Limb (tissue), 2 donors: ENCODE results near the gene PRELID1.
"Not testable (repeated sequence)": the region's sequence is repeated elsewhere in the genome, so short reads cannot be mapped to it uniquely, and the experiment has no call there.

ENCODE experiments used
- DNase-seq, 2 donors: peaks; one replicate each; pipeline ENCODE4 v3.0.0-alpha.2; 2016; ENCODE audit errors: extremely low spot score in 2 of 2

Gene PRELID1, protein sequence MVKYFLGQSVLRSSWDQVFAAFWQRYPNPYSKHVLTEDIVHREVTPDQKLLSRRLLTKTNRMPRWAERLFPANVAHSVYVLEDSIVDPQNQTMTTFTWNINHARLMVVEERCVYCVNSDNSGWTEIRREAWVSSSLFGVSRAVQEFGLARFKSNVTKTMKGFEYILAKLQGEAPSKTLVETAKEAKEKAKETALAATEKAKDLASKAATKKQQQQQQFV

DNA sequence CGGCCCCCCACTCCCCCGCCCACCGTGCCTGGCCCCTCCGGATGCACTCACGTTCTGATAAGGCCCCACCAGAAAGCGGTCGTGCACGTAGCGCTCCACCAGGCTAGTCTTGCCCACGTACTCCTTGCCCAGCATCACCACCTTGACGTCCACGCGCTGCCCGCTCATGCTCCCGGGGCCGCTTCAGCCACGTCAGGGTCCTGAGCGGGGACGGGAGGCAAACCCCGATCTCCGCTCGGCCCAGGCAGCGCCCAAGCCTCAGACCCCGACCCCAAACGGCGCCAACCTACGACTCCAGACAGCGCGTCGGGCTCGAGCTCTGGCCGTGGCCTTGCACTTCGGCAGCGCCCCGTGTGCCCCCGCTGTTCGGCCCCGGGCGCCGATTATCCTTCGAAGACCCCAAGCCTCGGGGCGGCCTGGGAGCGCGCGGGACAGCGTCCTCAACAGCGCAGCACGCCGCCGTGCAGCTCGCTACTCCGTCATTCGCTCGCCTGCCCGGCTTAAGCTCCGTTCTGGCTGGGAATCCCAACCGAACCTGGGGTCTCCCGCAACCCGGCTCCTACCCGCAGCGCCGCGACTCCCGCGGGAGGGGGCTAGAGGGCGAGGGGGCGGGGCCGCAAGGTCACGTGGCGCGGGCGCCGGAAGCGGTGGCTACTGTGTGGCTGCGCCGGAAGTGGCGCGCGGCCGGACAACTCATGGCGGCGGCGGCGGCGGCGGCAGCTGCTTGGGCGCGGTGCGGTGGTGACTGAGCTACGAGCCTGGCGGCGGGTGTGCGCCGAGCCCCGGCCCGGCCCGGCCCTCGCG lies at the start of gene PRELID1, which contains the start of gene RAB24:
TSS of gene PRELID1 (plus strand) at position 679 of the 804 bp plus-strand sequence. CDS start 187 bp downstream, outside the sequence.
TSS of gene RAB24 (minus strand) at position 599 of the 804 bp plus-strand sequence. CDS start at position 168, 431 bp downstream.
- DNase-seq: peak; percentile 87 to 93

- no peak for DNase-seq
These were observed 47.3 kb upstream of the PRELID1 start for GRCh38 chr5:177256296-177256695.

DNA sequence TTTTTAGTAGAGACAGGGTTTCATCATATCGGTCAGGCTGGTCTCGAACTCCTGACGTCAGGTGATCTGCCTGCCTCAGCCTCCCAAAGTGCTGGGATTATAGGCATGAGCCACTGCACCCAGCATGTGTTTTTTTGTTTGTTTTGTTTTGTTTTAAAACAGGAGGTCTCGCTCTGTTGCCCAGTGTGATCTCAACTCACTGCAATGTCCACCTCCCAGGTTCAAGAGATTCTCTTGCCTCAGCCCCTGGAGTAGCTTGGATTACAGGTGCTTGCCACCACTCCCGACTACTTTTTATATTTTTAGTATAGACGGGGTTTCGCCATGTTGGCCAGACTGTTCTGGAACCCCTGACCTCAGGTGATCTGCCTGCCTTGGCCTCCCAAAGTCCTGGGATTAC lies 44.9 kb upstream of the PRELID1 start:
- not testable (repeated sequence) for DNase-seq

DNA sequence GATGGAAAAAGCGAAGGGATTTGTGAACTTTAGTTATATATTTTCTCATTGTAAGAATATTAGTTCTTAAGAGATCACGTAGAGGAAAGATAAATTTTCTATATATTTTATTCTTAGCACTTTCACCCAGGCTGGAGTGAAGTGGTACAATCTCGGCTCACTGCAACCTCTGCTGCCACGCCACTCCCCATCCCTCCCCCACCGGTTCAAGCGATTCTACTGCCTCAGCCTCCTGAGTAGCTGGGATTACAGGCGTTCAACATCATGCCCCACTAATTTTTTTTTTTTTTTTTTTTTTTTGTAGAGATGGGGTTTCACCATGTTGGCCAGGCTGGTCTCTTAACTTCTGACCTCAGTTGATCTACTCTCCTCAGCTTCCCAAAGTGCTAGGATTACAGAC lies 42.6 kb upstream of the PRELID1 start:
- no peak for DNase-seq

DNA sequence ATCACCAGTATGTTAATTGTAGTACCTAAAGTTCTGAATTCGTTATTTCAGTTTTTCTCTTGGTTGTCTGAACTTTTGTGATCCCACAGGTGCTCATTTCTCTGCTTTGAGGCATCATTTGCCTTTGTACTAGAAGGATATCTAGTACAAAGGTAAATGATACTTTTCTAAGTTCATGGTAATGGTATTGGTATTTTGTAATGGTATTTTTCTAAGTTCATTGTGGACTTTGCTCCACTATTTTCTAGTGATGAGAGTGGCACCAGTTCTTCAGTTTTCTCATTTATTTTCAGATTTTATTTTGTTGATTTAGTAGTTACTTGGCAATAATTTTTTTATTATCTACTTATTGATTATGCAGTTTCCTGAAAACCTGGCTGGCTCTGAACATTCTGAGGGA lies 42.1 kb upstream of the PRELID1 start:
- DNase-seq: no peak

- DNase-seq: no peak
These were observed 39.4 kb upstream of the PRELID1 start for GRCh38 chr5:177264178-177264577.

- no peak for DNase-seq
These were observed 38.2 kb upstream of the PRELID1 start for GRCh38 chr5:177265395-177265794.

- DNase-seq: no peak
These were observed 34.2 kb upstream of the PRELID1 start for GRCh38 chr5:177269232-177269895.

- no peak for DNase-seq
These were observed 33.6 kb upstream of the PRELID1 start for GRCh38 chr5:177269976-177270375.

- no peak for DNase-seq
These were observed 32.9 kb upstream of the PRELID1 start for GRCh38 chr5:177270653-177271052.

DNA sequence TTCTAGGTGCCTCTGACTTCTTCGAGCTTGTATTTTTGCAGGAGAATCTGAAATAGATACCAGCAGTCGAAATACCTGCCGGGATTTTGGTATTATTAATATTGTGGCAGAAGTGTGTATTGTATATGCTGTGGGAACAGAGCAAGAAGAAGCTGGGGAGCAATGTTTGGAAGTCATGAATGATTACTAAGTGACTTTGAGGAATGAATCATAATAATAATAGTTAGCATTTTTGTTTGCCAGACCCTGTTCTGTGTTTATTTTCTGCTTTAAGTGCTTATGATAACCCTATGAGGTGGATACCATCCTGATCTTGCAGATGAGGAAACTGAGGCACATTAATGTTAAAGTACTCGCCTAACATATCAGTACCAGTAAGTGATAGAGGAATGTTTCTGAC lies 32.5 kb upstream of the PRELID1 start:
- DNase-seq: no peak

DNA sequence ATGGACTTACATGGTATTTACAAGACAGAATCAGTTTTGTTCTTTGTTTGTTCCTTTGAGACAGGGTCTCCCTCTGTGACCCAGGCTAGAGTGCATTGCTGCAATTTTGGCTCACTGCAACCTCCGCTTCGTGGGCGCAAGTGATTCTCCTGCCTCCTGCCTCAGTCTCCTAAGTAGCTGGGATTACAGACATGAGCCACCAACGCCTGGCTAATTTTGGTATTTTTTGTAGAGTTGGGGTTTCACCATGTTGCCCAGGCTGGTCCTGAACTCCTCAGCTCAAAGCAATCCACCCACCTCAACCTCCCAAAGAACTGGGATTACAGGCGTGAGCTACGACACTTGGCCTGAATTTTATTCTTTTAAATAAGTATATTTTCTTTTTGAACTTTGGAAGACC lies 27.7 kb upstream of the PRELID1 start:
- DNase-seq: no peak

DNA sequence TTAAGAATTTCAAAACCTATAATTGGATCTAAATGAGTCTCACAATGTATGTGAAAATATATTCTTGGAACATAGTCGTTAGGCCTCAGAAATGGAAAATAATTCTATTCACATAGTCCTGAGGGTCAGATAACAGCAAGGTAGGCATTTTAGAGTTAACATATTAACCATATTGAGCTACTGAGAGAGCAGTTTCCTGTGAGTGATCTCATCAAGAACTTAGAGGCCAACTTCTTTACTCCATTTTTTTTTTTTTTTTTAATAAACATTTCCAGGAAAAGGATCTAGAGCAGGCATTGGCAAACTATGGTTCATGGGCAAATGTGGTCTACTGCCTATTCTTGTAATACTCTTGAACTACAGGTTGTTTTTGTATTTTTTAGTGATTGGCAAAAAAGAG lies 26.7 kb upstream of the PRELID1 start:
- no peak for DNase-seq

- no peak for DNase-seq
These were observed 15.4 kb upstream of the PRELID1 start for GRCh38 chr5:177288191-177288590.

DNA sequence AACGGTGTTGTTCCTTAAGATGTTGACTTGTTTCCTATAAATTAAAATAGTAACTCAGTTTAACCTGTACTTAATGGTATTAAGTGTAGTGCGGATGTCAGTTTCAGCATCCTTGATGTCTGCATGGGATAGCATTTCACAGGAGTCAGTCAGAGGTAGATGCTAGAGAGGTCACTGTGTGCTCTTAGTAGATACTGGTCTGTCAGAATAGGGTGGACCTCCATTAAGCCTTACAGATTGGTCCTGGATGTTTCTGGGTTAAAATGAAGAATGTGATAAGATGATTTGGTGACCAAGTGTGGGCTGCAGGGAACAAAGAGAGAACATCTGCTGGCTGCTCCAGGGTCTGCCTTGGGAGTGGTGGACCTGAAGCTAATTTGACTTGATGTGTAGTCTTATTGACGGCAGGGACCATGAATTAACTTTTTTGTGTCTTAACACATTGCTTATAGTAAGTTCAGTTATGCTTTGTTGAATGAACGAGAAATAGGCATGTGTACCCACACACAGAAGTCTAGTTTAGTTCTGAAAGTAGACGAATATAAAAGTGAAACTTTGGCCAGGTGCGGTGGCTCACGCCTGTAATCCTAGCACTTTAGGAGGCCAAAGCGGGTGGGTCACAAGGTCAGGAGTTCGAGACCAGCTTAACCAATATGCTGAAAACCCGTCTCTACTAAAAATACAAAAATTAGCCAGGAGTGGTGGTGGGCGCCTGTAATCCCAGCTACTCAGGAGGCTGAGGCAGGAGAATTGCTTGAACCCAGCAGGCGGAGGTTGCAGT lies 12.6 kb upstream of the PRELID1 start:
- no peak for DNase-seq

DNA sequence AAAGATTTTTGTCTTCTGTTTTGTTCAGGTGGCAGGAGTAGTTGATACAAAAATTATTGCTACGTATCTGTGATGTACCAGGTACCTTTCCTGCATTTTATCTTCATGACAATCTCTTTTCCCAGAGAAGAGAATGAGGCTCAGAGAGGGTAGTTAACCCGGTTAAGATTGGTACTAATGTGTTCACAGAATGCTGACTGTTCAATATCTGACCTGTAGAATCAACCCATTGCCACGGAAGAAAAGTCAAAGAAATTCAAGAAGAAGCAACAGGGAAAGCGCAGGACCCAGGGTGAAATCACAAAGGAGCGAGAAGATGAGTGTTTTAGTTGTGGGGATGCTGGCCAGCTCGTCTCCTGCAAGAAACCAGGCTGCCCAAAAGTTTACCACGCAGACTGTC lies 11.9 kb upstream of the PRELID1 start:
- DNase-seq: no peak

GRCh38 chr5:177293819-177294581 lies 9.6 kb upstream of the PRELID1 start:
- no peak for DNase-seq

GRCh38 chr5:177294632-177295031 lies 9.0 kb upstream of the PRELID1 start:
- DNase-seq: no peak

DNA sequence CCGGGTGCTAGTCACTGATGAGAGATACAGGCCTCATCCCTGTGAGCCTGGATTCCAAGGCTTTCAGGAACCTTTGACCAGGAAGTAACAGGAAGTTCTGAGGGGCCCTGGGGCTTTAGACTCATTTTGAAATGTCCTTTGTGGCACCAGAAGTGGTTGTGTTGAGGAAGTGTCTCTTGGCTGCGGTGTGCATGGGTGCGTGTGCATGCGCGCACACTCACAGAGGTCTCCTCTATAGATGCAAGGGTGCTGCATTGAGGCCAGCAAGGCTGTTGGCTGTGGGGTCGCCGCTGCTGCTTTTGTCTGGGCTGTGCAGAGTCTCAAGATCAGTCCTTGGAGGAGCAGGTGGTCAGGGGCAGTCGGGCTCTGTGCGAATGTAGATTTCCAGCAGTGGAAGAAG lies 7.7 kb upstream of the PRELID1 start:
- DNase-seq: no peak

DNA sequence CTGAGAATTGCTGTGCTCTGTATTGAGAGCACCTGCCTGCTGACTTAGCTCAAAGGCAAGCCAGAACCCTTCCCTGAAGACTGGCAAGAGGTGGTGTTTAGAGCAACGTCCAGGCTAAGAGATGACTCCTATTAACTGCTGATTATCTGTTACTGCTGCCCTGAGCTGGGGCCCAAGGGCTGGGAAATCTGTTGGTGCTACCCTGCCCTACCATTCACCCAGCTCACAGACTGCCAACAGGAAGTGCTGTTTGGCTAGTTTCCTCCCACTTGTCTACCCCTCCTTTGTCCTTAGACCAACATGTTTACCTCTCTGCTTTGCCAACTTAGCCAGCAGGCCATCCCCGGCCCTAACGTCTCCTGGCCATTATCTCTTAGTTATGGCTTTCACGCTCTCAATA lies 7.0 kb upstream of the PRELID1 start:
- no peak for DNase-seq

DNA sequence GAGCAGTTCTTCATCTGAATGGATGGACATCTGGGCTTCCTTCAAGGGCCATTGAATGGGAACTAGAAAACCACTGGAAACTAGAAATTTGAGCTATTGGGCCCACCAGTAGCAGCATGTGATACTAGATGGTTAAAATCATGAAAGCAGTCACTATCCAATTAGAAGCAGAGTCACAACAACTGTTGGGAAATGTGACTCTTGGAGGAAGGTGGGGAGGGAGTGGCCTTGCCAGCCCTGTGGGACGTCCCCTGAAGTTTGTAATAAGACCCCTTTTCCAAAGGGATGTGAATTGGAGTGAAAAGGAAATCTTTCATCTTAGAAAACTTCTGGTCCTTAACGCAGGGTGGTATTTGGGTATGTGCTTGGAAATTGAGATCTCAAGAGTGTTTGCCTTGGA lies 5.7 kb upstream of the PRELID1 start:
- no peak for DNase-seq
